ENCODE results near the gene BNIP3. TPM values are rescaled to one million over a fixed set of nuclear protein-coding genes. Genes with fewer than 3 reads are reported as not detected.

BNIP3 gene
- total and polyA plus RNA-seq, 2 donors (not counting 3 experiments of a cell fraction or from before 2014, with no cell fraction given): 51.4 to 53.3 TPM

DNA sequence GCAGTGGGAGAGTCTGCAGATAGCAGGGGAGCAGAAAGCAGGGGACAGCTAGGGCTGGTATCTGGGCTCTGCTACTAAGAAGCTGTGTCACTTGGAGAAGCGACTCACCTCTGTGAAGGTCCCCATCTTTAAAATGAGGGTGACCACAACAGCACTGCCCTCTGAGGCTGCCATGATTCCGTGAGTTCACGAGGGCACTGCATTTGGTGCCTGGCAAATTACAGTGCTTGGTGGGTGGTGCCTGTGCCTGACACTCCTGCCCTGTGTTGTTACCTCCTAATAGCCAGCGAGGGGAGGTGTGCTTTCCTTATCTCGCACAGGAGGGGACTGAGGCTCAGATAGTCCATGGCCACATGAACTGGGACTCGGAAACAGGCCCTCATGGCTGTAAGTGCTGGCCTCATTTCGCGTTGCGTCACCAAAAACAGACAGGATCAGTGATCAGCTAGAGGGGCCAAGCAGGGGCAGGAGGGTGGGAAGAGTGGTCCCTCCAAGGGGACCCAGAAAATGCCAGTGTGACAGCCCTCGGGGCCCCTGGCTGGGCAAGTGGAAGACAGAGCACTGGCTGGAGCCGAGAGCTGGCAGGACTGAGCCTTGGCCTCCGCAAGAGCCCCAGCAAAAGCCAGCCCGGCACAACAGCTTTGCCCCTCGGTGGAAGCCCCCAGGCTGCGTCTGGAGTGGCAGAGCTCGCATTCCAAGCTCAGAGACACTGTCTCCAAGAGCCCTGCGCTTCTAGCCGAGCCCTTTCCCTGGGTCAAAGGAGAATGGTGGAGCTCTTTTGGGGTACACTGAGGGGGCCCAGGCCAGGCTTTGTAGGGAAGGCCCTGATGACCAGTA, 17.3 kb upstream of the BNIP3 start:
- FAIRE-seq (no peak), DNase-seq (ENCODE audit: low read depth, low spot score) (no peak)
- peaks cover 0 to 2% of the 10 kb centered on the region in 2 experiments for H3K27me3 ChIP-seq (ENCODE audit: control insufficient read depth in 2 of 2, insufficient read depth in 2 of 2, low read length in 2 of 2)
- H3K4me2 ChIP-seq (ENCODE audit: insufficient read depth, low read length): no peak overlapping the region
- no peaks in the 10 kb centered on the region for H3K79me2 ChIP-seq (ENCODE audit: control insufficient read depth, insufficient read depth, low read length)
- no TSS peak for BruUV-seq (replicated peaks)
- H2AFZ ChIP-seq (ENCODE audit: low read depth, low read length): no peak overlapping the region
- H3K4me3 ChIP-seq (replicated peaks in 1 of 3; ENCODE audit: insufficient read depth in 1 of 3, low read depth in 1 of 3, low read length in 3 of 3): no peak overlapping the region
- H3K4me1 ChIP-seq (ENCODE audit: control insufficient read depth, extremely low read depth, insufficient read depth, low read length): peaks cover 7% of the 10 kb centered on the region
- H3K36me3 ChIP-seq (ENCODE audit: control insufficient read depth in 2 of 2, extremely low read depth in 1 of 2, insufficient read depth in 2 of 2, low read length in 2 of 2): no peaks in the 10 kb centered on the region
- H3K9me3 ChIP-seq (replicated peaks; ENCODE audit: control insufficient read depth, insufficient read depth, low read length): no peaks in the 10 kb centered on the region
- TF ChIP-seq MYC (IDR thresholded peaks at IDR 0.05; ENCODE audit: low read depth, low read length) (no peak), POLR2AphosphoS5 (IDR thresholded peaks at IDR 0.05; ENCODE audit: insufficient read depth, low read depth, low read length) (no peak), POLR2A (IDR thresholded peaks at IDR 0.05; ENCODE audit: low read depth, low read length) (no peak), JUN (IDR thresholded peaks at IDR 0.05; ENCODE audit: borderline replicate concordance, insufficient read depth, insufficient read length, low read depth) (no peak), GATA2 (IDR thresholded peaks at IDR 0.05; ENCODE audit: insufficient read depth, insufficient read length, low read depth, low read length) (no peak), EZH2 (IDR thresholded peaks at IDR 0.05; ENCODE audit: borderline replicate concordance, low read depth, low read length, severe bottlenecking) (no peak), FOS (IDR thresholded peaks at IDR 0.05; ENCODE audit: borderline replicate concordance, insufficient read depth, low read length) (no peak)
- TF ChIP-seq, protein P1, sequence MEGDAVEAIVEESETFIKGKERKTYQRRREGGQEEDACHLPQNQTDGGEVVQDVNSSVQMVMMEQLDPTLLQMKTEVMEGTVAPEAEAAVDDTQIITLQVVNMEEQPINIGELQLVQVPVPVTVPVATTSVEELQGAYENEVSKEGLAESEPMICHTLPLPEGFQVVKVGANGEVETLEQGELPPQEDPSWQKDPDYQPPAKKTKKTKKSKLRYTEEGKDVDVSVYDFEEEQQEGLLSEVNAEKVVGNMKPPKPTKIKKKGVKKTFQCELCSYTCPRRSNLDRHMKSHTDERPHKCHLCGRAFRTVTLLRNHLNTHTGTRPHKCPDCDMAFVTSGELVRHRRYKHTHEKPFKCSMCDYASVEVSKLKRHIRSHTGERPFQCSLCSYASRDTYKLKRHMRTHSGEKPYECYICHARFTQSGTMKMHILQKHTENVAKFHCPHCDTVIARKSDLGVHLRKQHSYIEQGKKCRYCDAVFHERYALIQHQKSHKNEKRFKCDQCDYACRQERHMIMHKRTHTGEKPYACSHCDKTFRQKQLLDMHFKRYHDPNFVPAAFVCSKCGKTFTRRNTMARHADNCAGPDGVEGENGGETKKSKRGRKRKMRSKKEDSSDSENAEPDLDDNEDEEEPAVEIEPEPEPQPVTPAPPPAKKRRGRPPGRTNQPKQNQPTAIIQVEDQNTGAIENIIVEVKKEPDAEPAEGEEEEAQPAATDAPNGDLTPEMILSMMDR (IDR thresholded peaks at IDR 0.05; ENCODE audit: extremely low read depth in 1 of 2, insufficient read depth in 1 of 2, low read depth in 1 of 2, low read length in 2 of 2): no peak
- TF ChIP-seq, protein P2, sequence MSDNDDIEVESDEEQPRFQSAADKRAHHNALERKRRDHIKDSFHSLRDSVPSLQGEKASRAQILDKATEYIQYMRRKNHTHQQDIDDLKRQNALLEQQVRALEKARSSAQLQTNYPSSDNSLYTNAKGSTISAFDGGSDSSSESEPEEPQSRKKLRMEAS (IDR thresholded peaks at IDR 0.05; ENCODE audit: insufficient read depth, insufficient read length): no peak
- H3K27ac ChIP-seq (ENCODE audit: insufficient read depth, low read depth, low read length): no peak overlapping the region
- POLR2A ChIA-PET: interaction anchor here (1.1 kb wide), 1 partner anchor 19 kb away, joined by 3 read pairs; no protein-coding TSS in a partner anchor
- intact Hi-C loops (cut with micrococcal nuclease): loop anchor here (2.0 kb wide), 1 partner anchor 18 kb away; no protein-coding TSS in a partner anchor
- no peaks in the 10 kb centered on the region for H4K20me1 ChIP-seq (replicated peaks; ENCODE audit: control insufficient read depth, extremely low read depth, insufficient read depth, low read length)
- CTCF ChIA-PET: interaction anchor here (0.8 to 6.7 kb wide), 2 partner anchors 24 to 113 kb away, joined by 3 to 51 read pairs; no protein-coding TSS in a partner anchor
- dilution Hi-C loops (cut with MboI; ENCODE audit: extremely low pct_ligation_motif_present, low sequenced_read_pairs): no loop called here
- no peaks in the 10 kb centered on the region for H3K9me1 ChIP-seq (replicated peaks; ENCODE audit: control insufficient read depth, extremely low read depth, insufficient read depth, low read length)
- H3K9ac ChIP-seq (replicated peaks; ENCODE audit: extremely low read depth, insufficient read depth, low read length): no peak overlapping the region

Data from endothelial cell of umbilical vein (primary cell).